GM21528 (cell line): Measurements from ENCODE around the gene ULK1.
"Not testable (repeated sequence)": the region's sequence is repeated elsewhere in the genome, so short reads cannot be mapped to it uniquely, and the experiment has no call there.

Experiments
- ATAC-seq: cut with Tn5 transposase; IDR thresholded peaks from one replicate; pipeline ENCODE4 v1.9.1; 2021; ENCODE audit warnings: mild to moderate bottlenecking, moderate library complexity; ENCODE audit not compliant: unreplicated experiment, low FRiP score

ULK1 gene

DNA sequence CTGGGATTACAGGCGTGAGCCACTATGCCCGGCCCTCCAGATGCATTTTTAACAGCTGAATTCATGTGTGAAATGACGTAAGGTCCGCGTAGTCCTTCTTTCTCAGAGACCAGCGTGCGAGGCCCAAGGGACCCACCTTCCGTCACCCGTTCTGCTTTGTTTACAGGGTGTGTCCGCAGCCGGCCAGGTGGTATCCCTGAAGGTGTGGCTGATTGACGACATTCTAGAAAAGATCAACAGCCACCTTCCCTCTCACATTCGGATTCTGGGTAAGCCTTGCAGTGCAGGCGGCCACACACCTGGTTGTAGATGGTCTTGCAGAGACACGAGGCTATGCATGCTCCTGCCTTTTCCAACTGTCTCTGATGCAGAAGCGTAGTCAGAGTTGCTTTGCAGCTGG, 44.6 kb downstream of the ULK1 start:
- ATAC-seq: no peak

DNA sequence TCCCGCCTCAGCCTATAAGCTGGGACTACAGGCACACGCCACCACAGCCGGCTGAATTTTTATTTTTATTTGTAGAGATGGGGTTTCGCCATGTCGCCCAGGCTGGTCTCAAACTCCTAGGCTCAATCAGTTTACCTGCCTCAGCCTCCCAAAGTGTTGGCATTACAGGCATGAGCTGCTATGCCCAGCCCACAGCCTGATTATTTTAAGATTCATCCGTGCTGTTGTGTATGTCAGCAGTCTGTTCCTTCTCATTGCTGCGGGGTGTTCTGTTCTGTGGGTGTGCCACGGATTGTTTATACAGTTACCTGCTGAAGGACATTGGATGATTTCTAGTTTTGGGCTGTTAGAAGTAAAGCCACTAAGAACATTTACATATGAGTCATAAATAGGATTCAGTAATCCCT, 45.7 kb downstream of the ULK1 start:
- ATAC-seq: no peak

DNA sequence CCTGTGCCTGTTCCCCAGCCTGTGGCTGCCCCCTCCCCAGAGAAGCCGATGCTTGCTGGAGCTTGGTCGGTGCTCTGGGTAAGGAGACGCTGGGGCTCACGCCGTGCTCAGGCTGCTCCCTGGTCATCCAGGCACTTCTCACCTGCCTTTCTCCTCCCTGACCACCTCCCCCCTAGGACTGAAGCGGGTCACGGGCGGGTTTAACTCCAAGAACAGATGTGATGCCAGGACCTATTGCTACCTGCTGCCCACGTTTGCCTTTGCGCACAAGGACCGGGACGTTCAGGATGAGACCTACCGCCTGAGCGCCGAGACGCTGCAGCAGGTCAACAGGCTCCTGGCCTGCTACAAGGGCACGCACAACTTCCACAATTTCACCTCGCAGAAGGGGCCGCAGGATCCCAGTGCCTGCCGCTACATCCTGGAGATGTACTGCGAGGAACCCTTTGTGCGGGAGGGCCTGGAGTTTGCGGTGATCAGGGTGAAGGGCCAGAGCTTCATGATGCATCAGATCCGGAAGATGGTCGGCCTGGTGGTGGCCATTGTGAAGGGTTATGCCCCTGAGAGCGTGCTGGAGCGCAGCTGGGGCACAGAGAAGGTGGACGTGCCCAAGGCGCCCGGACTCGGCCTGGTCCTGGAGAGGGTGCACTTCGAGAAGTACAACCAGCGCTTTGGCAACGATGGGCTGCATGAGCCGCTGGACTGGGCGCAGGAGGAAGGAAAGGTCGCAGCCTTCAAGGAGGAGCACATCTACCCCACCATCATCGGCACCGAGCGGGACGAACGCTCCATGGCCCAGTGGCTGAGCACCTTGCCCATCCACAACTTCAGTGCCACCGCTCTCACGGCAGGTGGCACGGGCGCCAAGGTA, 46.9 kb downstream of the ULK1 start:
- ATAC-seq: no peak

DNA sequence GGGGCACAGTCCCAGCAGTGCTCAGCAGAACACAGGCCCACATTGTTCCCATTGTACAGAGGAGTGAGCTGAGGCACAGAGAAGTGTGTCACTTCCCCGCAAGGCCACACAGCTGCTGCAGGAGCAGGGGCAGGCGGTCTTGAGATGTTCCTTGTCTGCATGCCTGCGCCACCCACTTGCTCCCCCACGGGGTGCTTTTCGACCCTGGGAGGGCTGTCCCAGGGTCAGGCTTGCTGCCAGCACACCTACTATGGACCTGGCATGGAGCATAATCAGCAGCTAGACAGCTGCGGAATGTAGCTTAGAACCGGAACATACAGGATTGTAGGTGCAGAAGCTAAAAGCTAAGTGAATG, 47.5 kb downstream of the ULK1 start:
- no peak for ATAC-seq

DNA sequence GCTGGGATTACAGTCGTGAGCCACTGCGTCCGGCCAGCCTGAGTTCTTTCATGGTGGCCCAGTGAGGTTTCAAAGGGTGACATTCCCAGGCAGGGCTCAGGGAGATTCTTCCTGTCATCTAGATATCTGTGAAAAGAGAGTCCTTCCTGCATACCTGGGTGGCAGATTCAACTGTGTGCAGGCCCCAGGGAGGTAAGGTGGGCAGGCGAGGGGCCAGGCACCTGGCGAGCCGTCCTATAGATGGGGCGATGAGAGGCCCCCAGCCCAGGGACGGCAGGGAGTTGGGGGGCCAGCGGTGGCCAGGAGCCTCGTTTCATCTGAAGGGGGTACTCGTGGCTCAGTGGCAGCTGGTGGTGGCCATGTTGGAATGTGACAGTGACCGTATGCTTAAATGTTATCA, 48.2 kb downstream of the ULK1 start:
- ATAC-seq: no peak

DNA sequence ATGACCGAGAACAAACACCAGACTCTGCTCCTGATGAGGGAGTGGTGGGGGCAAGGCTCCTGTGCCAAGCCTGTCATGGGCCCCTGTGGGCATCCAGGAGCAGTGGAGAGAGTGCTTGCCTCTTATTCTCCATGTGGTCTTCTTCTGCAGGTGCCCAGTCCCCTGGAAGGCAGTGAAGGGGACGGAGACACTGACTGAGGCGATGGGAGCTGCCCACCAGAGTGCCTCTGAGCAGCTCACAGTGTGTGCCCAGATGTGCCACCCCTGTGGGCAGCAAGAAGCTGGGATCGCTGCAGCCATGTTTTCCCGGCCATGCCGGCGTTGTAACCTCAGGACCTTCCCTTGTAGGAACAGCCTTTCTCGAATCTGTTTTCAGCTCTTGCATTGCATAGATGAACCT, 49.0 kb downstream of the ULK1 start:
- no peak for ATAC-seq

DNA sequence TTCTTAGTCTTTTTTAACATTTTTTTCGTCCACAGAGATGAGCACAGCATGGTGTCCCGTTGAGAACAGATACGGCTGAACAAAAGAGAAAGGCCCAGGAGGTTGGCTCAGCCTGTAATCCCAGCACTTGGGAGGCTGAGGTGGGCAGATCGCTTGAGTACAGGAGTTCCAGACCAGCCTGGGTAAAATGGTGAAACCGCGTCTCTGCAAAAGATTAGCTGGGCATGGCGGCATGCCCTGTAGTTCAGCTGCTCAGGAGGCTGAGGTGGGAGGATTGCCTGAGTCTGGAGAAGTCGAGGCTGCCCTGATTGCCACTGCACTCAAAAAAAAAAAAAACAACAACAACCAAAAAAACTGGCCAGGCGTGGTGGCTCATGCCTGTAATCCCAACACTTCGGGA, 49.5 kb downstream of the ULK1 start:
- no peak for ATAC-seq

DNA sequence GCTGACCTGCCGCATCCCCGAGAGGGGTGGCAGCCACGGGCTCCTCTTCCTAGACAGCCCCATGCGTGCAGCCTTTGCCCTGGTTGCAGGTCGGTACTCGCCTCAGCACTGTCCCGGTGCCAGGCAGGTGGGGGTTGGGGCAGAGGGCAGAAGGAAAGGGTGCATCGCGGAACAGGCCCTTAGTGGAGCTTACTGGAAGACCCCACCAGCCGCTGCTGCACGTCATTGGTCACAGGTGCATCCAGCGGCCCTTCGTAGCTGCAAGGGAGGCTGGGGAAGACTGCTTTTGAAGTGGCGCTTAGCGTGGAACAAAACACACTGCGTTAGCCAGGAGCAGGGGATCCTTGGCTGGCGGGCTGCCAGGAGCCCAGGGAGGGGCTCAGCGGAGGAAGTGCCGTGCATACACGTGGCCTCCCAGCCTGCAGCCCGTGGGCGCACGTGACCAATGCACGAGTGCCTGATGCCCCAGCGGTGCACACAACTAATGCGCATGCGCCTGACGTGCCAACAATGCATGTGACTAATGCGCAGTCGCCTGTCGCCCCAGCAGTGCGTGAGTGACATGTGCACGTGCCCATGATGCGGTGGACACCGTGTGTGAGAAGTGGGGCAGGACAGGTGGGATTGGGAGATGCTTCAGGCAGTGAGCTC, 50.3 kb downstream of the ULK1 start:
- no peak for ATAC-seq

DNA sequence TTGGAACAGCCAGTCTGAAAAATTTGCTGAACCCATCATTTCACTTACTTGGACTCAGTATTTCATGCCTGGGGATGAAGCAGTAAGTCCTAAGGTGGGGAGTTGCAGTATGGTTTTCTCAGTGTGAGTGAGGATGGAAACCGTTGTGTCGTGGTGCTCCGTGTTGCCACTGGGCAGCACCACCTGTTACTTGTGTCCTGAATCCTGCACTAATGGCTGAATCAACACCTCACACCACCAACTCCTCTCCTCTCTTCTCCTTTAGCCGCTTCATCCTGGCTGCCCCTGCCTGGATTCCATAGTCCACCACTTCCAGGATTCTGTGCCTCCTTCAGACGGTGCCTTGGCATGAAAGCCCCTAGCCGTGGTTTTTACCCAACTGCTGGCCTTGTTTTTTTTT, 52.3 kb downstream of the ULK1 start:
- no peak for ATAC-seq

DNA sequence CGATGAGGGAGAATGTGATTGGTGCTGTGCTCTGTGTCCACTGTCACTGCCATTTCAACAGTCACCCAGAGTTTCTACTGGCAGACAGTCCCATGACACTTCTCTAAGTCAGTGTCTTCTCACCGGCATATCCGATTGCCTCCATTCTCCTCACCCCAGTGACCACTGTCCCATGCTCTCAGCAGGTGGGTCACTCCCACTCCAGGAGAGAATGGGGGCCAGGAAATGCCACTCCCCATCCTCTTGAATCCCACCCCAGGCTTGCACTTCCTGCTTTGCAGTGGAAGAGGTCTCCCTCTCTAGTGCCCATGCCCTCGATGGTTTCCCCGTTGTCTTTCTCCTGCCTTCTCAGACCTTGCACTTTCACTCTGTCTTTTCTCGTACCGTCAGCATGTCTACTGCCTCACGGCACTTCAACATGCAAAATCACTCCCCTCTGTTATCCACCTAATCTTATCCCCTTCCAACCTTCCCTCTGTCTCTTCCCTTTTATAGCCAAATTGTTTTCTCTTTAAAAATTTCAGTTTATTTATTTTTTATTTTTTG, 53.1 kb downstream of the ULK1 start:
- no peak for ATAC-seq

DNA sequence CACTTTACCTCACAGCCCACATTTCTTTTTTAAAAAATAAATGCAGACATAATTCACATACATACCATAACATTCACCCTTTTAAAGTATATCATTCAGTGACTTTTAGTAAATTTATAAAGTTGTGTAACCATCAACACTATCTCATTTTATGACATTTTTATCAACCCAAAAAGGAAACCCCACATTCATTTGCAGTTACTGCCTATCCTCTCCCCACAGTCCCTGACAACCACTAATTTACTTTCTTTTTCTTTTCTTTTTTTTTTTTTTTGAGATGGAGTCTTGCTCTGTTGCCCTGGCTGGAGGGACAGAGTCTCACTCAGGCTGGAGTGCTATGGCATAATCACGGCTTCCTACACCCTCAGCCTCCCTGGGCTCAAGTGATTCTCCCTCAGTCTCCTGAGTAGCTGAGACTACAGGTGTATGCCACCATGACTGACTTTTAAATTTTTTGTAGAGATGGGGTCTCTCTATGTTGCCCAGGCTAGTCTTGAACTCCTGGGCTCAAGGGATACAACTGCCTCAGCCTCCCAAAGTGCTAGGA, 53.8 kb downstream of the ULK1 start:
- ATAC-seq: no peak

DNA sequence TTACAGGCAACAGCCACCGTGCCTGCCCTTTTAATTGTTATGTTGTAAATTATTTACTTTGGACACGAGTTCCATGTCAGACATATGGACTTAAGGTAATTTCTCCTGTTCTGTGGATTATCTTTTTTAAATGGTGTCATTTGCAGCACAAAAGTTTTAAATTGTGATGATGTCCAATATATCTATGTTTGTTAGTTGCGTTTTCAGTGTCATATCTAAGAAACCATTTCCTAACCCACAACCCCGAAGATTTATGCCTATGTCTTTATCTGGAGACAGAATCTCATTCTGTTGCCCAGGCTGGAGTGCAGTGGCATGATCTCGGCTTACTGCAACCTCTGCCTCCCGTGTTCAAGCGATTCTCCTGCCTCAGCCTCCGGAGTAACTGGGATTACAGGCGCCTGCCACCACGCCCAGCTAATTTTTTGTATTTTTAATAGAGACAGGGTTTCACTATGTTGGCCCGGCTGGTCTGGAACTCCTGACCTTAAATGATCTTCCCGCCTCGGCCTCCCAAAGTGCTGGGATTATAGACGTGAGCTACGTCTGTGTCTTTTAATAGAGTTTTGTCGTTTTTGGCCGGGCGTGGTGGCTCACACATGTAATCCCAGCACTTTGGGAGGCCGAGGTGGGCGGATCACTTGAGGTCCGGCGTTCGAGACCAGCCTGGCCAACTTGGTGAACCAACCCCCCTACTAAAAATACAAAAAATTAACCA, 54.5 kb downstream of the ULK1 start:
- ATAC-seq: not testable (repeated sequence)

DNA sequence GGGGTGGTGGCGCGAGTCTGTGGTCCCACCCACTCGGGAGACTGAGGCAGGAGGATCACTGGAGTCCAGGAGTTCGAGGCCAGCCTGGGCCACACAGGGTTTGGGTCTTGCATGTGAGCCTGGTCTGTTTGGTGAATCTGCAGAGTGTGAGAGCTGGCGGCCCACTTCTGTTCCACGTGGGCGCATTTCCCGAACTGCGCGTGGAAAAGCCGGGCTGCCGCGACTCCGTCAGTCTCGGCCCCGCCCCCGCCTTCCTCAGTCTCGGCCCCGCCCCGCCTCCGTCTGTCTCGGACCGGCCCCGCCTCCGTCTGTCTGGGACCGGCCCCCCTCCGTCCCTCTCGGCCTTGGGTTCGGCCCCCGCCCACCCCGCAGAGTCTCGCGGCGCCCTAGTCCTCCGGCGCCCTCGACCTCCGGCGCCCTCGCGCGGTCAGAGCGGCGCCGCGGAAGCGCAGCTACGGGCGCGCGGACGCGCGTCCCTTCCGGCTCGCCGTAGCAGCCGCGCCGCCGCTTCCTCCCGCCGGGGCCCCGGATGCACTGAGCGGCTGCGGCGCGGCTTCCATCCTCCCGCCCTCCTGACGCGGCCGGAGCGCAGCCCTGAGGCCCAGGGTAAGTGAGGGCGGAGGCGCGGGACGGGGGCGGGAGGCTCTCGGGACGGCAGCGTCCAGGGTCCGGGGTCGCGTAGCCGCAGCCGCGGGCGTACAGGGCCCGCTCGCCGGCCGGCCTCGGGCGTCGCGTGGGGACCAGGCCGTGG, 55.2 kb downstream of the ULK1 start, which contains the start of gene EP400:
TSS of gene EP400 (plus strand) at position 512 of the 751 bp plus-strand sequence. CDS start 10,678 bp downstream, outside the sequence.
- peak; percentile 85 for ATAC-seq

DNA sequence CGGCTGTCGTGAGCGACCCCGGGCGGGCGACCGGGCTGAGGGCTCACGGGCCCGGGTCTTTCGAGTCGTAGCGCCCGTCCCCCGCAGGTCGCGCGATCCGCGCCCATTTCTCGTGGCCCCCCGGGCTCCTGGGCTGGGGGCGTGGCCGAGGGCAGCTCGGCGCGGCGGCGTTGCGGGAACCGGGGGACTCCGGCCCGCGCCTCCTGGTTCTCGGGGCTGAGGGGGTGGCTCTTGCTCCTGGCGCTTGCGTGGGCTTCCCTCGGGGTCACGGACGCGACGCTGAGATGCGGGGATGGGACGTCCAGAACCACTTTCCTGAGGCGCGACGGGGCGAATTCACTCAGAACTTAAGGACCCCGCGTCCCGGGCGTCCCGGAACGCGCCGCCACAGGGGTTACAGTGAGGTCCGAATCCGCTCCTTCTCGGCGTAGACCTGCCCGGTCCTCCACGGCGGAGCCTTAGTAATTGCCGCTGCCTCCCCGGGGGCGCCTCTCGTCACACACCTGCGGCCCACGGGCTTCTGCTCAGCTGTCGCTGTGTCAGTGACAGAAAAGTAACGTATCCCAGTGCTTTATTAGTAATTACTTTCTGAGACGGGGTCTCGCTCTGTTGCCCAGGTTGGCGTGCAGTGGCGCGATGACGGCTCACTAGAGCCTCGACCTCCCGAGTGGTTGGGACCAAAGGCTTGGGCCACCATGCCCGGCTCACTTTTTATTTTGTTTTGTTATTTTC, 55.9 kb downstream of the ULK1 start:
- peak; percentile 35 for ATAC-seq

DNA sequence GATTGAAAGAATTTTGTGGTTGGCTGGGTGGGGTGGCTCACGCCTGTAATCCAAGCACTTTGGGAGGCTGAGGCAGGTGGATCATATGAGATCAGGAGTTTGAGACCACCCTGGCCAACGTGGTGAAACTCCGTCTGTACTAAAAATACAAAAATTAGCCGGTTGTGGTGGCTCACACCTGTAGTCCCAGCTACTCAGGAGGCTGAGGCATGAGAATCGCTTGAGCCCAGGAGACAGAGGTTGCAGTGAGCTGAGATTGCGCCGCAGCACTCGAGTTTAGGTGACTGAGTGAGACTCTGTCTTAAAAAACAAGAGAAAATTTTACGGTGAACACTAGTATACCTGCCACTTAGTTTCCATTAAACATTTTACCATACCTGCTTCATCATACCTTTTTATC, 59.4 kb downstream of the ULK1 start:
- ATAC-seq: not testable (repeated sequence)

DNA sequence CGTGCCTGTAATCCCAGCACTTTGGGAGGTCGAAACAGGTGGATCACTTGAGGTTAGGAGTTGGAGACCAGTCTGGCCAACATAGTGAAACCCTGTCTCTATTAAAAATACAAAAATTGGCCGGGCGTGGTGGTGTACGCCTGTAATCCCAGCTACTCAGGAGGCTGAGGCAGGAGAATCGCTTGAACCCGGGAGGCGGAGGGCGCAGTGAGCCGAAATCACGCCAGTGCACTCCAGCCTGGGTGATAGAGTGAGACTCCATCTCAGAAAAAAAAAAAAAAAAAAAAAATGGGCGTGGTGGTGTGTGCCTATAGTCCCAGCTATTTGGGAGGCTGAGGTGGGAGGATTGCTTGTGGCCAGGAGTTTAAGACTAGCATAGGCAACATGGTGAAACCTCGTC, 60.0 kb downstream of the ULK1 start:
- not testable (repeated sequence) for ATAC-seq

DNA sequence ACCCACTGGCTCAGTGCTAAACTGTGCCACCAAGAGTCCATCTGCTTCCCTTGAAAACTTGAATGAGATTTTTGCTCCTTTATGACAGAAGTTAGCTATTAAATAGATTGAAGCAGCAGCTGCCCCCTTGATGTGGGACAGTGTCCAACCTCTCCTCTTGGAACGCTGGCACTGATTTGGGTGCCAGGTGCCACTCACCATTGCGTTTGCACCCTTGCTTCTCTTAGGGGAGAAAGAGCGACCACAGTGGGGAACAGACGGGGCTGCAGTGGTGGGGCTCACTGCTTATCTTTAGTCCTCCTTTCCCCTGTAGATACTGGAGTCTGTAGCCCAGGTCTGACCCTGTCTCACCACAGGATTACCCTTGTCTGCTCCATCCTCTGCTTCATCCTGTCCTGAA, 64.7 kb downstream of the ULK1 start:
- no peak for ATAC-seq

DNA sequence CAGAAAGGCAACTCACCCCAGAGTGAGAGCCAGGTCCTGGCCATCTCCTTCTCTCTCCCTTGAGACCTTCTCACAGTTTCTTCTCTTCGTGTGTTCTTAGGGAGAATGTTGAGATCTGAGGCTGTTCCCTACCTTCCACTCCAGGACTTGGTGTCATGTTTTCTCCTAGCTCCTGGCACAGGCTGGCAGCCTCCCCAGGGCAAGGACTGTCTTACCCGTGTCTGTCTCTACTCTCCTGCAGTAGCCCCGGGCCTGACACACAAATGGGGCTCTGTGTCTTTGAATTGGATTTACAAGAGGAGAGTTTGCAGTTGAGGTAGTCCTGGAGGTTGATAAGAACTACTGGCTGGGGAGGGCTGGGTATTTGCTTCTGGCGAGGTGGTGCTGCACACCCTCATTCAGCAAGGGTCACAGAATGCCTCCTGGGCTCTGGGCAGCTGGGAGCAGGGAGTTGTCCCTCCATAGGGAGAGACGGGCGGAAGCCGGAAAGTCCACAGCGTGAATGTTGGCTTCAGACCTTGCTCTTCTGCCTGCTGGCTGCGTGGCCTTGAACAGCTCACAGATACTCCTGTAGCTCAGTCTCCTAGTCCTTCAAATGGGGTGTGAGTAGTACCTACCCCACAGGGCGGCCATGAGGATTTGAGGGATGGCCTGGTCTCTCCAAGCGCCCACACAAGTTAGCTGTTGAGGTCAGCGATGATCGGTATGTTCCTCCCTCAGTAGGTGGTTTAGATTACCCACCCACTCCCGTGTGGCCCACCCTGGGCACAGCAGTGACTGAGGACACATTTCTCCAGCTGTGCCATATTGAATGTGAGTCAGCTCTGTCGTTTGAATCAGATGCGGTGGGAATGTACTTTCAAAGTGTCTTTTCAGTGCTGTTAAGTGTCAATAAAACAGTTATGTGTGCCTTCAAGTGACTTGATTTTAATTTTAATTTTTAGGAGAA, 65.5 kb downstream of the ULK1 start:
- ATAC-seq: no peak
